GM18508 (cell line): ENCODE measurements around the gene PLXNA4.
"Not testable (repeated sequence)": the region's sequence is repeated elsewhere in the genome, so short reads cannot be mapped to it uniquely, and the experiment has no call there.

Experiments
- ATAC-seq: cut with Tn5 transposase; IDR thresholded peaks from one replicate; pipeline ENCODE4 v1.9.1; 2021; ENCODE audit warnings: moderate number of reproducible peaks; ENCODE audit not compliant: insufficient read depth, unreplicated experiment

The PLXNA4 gene, protein sequence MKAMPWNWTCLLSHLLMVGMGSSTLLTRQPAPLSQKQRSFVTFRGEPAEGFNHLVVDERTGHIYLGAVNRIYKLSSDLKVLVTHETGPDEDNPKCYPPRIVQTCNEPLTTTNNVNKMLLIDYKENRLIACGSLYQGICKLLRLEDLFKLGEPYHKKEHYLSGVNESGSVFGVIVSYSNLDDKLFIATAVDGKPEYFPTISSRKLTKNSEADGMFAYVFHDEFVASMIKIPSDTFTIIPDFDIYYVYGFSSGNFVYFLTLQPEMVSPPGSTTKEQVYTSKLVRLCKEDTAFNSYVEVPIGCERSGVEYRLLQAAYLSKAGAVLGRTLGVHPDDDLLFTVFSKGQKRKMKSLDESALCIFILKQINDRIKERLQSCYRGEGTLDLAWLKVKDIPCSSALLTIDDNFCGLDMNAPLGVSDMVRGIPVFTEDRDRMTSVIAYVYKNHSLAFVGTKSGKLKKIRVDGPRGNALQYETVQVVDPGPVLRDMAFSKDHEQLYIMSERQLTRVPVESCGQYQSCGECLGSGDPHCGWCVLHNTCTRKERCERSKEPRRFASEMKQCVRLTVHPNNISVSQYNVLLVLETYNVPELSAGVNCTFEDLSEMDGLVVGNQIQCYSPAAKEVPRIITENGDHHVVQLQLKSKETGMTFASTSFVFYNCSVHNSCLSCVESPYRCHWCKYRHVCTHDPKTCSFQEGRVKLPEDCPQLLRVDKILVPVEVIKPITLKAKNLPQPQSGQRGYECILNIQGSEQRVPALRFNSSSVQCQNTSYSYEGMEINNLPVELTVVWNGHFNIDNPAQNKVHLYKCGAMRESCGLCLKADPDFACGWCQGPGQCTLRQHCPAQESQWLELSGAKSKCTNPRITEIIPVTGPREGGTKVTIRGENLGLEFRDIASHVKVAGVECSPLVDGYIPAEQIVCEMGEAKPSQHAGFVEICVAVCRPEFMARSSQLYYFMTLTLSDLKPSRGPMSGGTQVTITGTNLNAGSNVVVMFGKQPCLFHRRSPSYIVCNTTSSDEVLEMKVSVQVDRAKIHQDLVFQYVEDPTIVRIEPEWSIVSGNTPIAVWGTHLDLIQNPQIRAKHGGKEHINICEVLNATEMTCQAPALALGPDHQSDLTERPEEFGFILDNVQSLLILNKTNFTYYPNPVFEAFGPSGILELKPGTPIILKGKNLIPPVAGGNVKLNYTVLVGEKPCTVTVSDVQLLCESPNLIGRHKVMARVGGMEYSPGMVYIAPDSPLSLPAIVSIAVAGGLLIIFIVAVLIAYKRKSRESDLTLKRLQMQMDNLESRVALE (N-terminal part only)

DNA sequence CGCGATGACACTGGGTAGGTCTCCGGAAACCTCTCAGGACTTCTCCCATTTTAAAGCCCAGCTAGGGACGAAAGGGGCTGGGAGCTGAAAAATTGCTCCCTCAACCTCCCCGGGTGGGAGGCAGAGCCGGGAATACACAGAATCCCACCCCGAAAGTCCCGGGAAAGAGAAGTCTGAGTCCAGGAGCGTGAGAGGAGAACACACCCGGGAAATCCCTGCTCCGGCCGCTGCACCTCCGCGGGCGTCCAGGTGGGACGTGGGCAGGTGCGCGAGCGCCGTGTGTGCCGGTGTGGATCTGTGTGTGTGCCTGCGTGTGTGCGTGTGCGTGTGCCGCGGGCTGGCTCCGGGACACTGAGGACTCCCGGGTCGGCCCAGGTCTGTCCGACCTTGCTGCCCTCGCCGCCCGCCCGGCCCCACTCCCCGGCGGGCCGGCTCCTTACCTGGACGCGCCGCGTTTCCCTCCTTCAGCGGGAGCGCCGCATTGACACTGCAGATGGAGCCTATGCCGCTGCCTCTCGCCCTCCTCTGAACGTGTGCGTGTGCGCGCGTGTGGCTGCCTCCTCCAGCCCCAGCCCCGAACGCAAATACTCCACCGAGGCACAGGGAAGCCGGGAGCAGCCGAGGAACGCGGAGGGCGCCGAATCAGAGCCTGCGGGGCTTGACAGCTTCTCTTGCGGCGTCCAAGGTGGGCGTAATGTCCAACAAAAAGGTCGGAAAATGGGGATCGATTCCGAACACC, at the start of gene PLXNA4:
TSS of gene PLXNA4 (minus strand) at position 489 of the 739 bp plus-strand sequence. CDS start 67,777 bp downstream, outside the sequence.
- ATAC-seq: no peak

DNA sequence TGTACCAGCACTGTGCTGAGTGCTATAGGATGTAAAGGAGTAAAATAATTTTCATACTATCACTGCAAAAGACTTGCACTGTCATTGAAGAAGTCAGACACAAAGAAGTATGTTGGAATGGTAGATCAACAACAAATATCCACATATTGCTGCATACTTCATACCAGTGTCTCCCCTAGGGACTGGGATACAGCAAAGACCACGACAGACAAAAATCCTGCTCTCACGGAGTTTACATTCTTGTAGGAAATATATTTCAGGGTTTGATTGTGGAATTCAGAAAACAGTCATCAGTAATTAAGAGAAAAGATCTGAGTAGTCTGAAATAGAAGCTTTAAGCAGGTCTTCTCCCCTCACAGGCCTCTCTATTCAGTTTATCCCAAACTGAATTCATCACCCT, 49.4 kb upstream of the PLXNA4 start:
- ATAC-seq: no peak

DNA sequence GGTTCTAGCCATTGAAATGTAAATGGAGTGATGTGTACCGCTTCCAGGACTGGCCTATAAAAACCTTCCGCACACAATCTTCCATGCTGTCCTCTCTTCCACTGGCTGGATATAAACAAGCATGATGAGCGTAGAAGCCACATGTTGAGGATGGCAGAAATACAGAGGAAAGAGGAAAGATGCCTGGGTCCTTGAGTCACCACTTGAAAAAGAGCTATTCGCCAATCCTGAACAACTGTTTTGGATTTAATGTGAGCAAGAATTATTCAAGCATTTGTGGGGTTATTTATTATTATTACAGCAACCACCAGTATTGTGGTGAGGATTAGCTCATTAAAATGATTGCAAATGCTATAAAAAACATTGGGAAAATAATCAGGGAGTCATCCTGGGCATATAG, 45.8 kb upstream of the PLXNA4 start:
- ATAC-seq: no peak

DNA sequence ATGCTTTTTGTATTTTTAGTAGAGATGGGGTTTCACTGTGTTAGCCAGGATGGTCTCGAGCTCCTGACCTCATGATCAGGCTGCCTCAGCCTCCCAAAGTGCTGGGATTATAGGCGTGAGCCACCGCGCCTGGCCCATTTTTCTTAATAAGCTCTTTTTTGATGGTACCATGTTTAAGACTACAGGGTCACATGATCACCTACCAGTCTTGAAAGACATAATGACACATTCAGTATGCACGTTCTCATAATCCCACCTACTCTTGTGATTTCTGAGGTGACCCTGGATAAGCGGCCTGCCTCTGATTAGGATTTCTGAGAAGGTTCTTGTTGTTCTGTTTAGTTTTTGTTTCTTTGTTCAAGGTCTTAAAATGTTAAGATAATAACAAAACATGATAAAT, 43.7 kb upstream of the PLXNA4 start:
- ATAC-seq: no peak

DNA sequence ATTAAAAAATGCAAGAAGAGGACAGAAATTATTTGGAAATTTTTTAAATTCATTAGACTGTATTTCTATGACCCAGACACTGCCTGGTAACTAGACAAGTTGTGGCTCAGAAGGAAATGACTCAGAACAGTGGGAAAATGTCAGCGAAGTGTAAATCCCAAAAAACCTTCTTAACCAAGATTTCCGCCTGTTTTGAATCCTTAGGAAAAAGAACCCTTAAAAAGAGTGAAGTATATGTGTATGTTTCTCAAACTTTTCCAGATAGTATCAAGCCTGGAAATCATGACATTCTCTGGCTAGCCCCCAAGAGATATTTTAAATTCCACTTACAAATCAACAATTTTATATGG, 42.7 kb upstream of the PLXNA4 start:
- no peak for ATAC-seq

DNA sequence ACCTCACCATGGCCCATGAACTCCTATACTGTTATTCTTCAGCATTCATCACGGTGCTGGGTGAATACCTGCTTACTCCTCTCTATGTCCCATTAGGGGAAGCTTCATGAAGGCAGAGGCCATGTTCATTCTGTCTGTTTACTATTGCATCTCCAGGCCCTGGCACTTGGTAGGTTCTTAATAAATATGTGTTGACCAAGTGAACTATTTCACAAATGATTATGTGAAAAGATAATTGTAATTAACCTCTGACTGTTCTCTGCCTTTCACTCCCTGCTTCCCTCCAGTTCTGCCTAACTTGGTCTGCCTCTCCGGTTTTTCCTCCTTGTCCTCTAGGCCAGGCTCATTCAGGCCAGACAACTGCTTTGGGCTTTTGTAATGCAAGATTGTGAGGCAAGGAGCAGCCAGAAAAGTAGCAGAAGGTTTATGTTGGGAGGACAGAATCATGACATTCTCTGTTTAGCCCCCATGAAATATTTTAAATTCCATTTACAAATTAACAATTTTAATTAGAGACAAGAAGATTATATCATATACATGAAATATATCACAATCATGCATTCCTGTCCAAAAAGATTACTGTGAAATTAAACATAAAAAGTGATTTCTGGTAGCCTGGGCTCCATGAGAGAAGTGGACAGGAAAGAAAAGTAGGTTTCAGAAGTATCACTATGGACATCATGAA, 42.1 kb upstream of the PLXNA4 start:
- ATAC-seq: no peak

DNA sequence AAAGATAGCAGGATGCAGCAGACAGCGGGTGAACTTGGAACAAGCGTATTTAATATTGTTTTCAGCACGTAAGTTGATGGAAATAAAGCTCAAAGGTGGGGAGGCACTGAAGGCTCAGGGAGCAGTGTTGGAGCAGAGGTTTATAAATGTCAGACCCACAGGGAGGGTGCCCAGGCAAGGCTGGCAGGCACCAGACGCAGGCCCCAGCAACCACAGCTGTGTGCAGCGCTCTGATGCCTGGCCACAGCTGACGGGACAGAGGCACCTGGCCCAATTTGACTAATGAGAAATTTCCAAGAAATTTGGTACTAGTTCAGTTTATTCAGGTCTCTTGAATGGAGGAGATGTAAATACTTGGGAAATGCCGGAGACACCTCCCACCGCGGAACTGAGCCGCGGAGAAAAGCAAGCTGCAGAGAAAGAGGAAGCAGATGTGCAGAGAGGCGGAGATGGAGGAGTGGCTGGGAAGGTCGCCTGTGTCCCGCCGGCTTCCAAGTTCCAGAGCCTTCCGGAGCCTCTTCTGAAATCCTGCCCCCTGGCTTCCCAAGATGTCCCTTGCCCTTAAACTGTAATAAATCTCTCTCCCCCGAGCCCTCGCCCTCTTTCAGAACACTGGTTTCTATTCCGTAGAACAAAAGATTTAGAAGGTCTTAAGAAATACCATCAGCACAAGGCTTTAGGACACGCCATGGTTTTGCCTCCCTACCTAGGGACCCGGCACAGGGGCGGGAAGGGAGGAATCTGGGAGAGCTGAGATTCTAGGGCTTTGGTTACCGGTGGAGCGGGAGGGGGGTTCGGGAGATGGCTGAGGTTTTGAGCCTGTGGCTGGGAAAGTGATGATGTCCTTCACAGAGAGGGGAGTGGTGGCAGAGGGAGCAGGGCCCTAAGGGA, 38.4 kb upstream of the PLXNA4 start:
- no peak for ATAC-seq

DNA sequence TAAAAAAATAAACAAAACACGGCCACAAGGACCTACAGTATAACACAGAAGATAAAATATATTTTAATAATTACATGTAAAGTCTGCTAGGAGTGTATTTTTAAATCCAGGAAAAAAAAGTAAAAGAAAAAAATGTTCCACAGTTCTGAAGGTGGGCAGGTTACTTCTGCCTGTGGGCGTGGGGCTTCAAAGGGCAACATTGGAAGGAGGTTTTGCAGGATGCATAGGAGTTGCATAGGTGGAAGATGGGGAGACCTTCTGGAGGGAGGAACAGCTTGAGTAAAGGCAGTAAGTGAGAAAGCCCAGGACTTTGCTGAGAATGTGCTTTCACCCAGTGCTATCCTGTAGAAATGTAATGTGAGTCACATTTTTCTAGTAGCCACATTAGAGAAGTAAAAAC, 37.5 kb upstream of the PLXNA4 start:
- no peak for ATAC-seq

DNA sequence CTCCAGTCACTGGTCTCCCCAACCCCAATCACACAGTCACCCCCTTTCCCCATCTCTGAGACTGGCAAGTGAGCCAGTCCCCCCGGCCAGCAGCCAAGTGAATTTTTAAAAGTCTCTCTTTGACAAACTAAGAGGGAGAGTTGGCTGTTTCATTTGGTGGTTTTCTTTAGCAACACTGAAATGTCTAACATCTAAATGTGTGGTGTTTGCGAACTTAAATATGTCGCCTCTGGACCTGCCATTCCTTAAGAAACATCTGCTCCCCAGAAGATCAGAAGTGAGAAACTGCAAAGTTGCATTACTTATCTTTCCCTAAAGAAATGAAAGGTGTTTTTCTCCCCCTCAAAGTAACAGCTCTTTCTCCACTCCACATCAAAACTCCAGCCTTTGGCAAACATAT, 34.7 kb upstream of the PLXNA4 start:
- ATAC-seq: no peak

DNA sequence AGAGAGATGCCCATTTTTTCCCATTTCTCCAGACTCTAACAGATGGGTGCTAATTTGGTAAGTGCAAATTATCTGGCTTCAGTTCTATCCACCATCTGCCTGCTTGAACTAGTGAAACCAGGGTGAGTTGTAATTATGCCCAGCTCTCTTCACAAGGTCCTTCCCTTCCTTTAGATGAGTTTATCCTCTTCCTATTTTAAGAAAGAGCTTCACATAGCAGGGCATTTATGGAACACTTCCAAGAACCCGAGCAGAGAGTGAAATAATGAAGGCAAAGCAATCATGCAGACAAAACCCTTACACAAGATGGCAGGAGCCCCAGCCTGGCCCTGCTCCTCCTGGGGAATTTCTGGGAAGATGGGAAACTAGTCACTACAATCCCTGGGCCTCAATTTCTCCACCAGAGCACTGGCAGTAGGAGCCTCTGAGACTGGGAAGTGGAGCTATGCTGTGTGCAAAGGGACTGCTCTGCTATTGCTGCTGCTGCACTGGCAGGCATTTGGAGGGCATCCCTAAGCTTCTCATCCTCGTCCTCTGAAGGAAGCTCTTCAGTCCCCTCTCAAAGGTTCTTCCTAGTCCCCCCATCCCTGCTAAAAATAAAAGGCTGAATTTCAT, 33.7 kb upstream of the PLXNA4 start:
- no peak for ATAC-seq

DNA sequence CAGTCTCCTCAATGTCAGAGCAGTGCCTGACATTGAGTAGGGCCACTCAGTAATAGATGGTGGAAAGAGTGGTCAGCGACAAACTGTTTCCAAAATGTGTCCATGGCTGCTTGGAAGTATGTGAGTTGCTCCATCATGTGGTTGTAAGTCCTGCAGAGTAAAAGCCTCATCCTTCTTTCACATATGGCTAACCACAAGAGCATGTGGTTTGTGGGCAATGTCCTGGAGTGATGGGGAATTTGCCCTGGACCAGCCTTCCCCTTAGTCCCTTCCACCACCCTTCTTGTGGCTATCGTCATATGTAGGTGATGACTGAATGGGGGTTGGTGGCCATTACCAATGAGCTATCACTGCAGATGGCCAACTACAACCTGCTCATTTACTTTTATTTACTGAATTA, 33.0 kb upstream of the PLXNA4 start:
- no peak for ATAC-seq

DNA sequence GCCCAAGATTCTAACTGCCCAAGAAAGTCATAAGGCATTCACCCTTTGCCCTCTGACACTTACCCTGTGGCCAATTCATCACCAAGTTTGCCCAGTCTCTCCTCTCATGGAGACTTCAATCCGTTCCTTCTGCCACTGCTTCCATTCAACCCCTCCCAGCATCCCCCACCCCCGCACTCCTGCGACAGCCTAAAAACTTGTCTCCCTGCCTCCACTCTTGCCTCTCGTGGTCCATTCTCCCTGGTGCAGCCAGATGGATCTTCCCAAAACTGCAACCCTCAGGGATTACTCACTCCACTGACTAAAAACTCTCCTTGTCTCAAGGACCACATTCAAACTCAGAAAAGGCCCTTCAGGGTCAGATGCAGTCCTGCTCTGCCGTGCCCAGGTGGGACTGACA, 32.3 kb upstream of the PLXNA4 start:
- no peak for ATAC-seq

DNA sequence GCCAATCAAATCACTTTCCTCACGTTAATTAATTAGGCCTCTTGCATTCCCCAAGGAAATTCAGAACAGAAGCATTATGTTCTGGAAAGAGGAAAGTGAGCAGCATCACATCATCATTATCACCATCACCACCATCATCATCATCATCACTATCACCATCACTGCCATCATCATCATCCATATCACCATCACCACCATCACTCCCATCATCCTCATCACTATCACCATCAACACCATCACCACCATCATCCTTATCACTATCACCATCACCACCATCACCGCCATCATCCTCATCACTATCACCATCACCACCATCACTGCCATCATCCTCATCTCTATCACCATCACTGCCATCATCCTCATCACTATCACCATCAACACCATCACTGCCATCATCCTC, 31.4 kb upstream of the PLXNA4 start:
- no peak for ATAC-seq

DNA sequence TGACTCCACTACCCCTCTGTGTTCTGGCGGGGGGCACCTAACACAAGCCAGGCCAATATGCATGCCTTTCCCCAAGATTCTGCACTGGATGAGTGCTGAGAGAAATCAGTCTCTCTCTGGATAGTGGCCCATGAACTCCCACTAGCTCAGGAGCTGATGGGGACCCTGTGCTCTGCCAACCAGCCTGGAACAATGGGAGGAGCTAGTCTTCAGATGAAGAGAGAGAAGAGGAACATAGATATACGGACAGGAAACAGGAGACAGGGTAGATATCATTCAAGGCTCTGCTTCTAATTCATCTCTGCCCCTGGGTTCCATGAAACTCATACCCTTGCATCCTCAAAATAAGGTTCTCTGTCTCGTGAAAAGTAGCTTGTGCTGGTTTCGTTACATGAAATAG, 27.9 kb upstream of the PLXNA4 start:
- no peak for ATAC-seq

DNA sequence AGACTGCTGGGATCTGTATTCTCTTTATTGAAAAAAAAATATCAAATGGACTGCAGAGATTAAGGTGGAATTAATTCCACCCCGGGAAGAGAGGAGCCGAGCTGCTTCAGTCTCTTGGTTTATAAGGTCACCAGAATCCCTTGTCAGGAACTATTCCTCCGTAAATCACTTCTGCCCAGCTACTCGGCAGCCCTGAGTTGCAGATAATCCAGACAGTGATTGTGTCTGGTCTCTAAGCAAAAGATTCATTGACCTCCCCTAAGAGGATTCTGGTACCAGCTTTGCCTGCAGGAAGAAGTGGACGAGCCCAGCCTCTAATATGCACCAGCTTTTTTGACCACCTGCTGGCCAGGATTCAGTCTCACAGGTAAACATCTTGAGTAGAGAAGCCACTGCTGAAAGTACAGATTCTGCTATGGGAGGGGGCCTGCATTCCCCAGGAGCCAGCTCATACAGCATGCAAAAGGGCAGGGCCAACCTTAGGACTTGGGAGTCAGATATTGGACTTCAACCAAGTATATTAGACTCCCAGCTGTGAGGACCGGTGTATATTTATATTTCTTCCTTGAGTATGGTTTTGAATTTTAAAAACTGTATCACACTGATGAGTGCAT, 27.1 kb upstream of the PLXNA4 start:
- ATAC-seq: no peak

DNA sequence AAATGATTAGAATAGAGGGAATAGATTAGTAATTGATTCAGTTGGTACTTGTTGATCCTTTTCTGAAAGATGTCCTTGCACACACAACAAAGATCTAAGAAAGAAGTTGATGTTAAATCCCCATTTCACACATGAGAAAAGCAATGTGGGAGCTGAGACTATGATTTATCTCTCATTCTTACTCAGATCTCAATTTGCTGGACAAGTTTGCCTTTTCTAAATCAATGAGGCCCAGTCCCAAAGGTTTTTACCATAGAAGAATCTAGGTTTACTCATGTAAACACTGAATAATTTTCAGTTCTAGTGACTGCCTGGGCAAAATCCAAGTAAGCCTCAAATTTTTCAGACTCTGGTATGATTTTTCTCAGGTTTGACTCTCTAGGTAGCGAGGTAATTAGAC, 25.5 kb upstream of the PLXNA4 start:
- ATAC-seq: no peak

DNA sequence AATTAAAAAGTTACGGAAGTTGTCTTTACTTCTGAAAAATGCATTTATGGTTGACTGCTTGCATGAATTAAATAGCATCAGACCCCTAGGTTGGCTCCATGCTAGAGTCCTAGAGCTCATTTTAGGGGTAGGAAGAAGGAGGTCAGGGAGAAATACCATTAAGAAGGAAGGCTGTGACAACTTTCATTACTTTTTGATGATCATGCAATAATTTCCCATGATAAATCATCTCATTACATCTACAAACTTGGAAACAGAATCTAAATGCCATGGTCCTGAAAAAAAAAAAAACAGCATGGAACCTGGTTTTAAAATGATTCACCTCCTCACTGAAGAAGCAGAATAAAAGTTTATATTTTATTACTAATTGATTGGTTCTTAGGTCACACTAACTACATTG, 20.3 kb upstream of the PLXNA4 start:
- no peak for ATAC-seq

DNA sequence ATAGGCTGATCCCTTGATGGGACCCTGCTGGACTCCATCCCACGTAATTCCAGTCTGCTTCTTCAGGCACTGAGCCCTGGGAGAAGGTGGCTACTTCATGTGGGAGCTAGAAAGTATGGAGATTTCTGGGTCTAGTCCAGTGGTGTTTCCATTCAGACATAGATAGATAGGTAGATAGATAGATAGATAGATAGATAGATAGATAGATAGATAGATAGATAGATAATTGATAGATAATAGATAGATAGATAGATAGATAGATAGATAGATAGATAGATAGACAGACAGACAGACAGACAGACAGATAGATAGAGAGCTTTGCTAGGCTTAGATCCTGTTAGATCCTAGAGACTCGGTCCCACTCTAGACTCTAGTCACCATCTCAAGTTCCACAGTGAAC, 18.5 kb upstream of the PLXNA4 start:
- ATAC-seq: not testable (repeated sequence)
